Effector memory CD8-positive, alpha-beta T cell (primary cell): ENCODE results near the gene TERT.

Source experiments
- ATAC-seq: fragments of 150-1000 bp; cut with Tn5 transposase; replicated peaks from 2 replicates; pipeline ENCODE4 v1.10.0; 2021; ENCODE audit warnings: mild to moderate bottlenecking, moderate library complexity
- DNase-seq, 3 experiments: peaks; one replicate each; pipeline ENCODE4 v3.0.0; 2021
- H3K27ac Mint-ChIP-seq, 2 donors: one replicate each; pipeline ENCODE4 v1.8.0; 2022; ENCODE audit warnings: mild to moderate bottlenecking in 2 of 2, mixed read lengths in 2 of 2, moderate library complexity in 2 of 2
- H3K27me3 Mint-ChIP-seq, 2 donors: one replicate each; pipeline ENCODE4 v1.8.0; 2022; ENCODE audit warnings: mixed read lengths in 2 of 2
- H3K36me3 Mint-ChIP-seq: one replicate; pipeline ENCODE4 v1.8.0; 2022; ENCODE audit warnings: mild to moderate bottlenecking, moderate library complexity, mixed read lengths; ENCODE audit not compliant: insufficient read depth
- H3K4me1 Mint-ChIP-seq, 2 donors: one replicate each; pipeline ENCODE4 v1.8.0; 2022; ENCODE audit warnings: low read depth in 2 of 2, mixed read lengths in 2 of 2
- H3K4me3 Mint-ChIP-seq, 2 donors: one replicate each; pipeline ENCODE4 v1.8.0; 2022; ENCODE audit warnings: mild to moderate bottlenecking in 2 of 2, mixed read lengths in 2 of 2, moderate library complexity in 2 of 2
- H3K9me3 Mint-ChIP-seq, 2 donors: one replicate each; pipeline ENCODE4 v1.8.0; 2022; ENCODE audit warnings: mixed read lengths in 2 of 2

The TERT gene

GRCh38 chr5:1219098-1219767 lies 75.6 kb downstream of the TERT start:
- ATAC-seq (no peak), DNase-seq (no peak)
- Mint-ChIP-seq H3K9me3 (no peaks in the 10 kb centered on the region), H3K27ac (no peak overlapping the region), H3K36me3 (peaks cover 4% of the 10 kb centered on the region), H3K4me1 (no peaks in the 10 kb centered on the region), H3K27me3 (peaks cover 24 to 49% of the 10 kb centered on the region in 2 donors), H3K4me3 (no peak overlapping the region)

- DNase-seq (no peak), ATAC-seq (no peak)
- H3K4me3 Mint-ChIP-seq, result no peak overlapping the region
These were observed 76.4 kb downstream of the TERT start for GRCh38 chr5:1218351-1219080.

GRCh38 chr5:1217596-1218206 lies 77.2 kb downstream of the TERT start:
- DNase-seq, result no peak
- Mint-ChIP-seq H3K4me3 (no peak overlapping the region), H3K27ac (no peak overlapping the region), H3K4me1 (no peaks in the 10 kb centered on the region), H3K27me3 (peaks cover 24 to 49% of the 10 kb centered on the region in 2 donors), H3K36me3 (peaks cover 7% of the 10 kb centered on the region), H3K9me3 (no peaks in the 10 kb centered on the region)
- no peak for ATAC-seq

More at GRCh38 chr5:1218351-1219080, 76.4 kb downstream of the TERT start:
- H3K9me3 Mint-ChIP-seq, result no peaks in the 10 kb centered on the region
- no peak overlapping the region for H3K27ac Mint-ChIP-seq
- H3K4me1 Mint-ChIP-seq, result no peaks in the 10 kb centered on the region
- H3K36me3 Mint-ChIP-seq, result peaks cover 7% of the 10 kb centered on the region
- H3K27me3 Mint-ChIP-seq, result peaks cover 24 to 49% of the 10 kb centered on the region in 2 donors

- peaks cover 24 to 49% of the 10 kb centered on the region in 2 donors for H3K27me3 Mint-ChIP-seq
These were observed 78.0 kb downstream of the TERT start for GRCh38 chr5:1216918-1217295.

GRCh38 chr5:1216211-1216917 lies 78.5 kb downstream of the TERT start:
- H3K36me3 Mint-ChIP-seq, result peaks cover 4% of the 10 kb centered on the region
- H3K27me3 Mint-ChIP-seq, result peaks cover 24 to 49% of the 10 kb centered on the region in 2 donors
- no peak overlapping the region for H3K27ac Mint-ChIP-seq
- DNase-seq, result no peak
- no peak for ATAC-seq
- H3K4me3 Mint-ChIP-seq, result no peak overlapping the region
- no peaks in the 10 kb centered on the region for H3K4me1 Mint-ChIP-seq
- no peaks in the 10 kb centered on the region for H3K9me3 Mint-ChIP-seq

More at GRCh38 chr5:1216918-1217295, 78.0 kb downstream of the TERT start:
- no peaks in the 10 kb centered on the region for H3K4me1 Mint-ChIP-seq
- H3K9me3 Mint-ChIP-seq, result no peaks in the 10 kb centered on the region
- H3K4me3 Mint-ChIP-seq, result no peak overlapping the region
- ATAC-seq (no peak), DNase-seq (no peak)
- no peak overlapping the region for H3K27ac Mint-ChIP-seq
- H3K36me3 Mint-ChIP-seq, result peaks cover 7% of the 10 kb centered on the region

- Mint-ChIP-seq H3K9me3 (no peaks in the 10 kb centered on the region), H3K27me3 (peaks cover 24 to 49% of the 10 kb centered on the region in 2 donors)
- no peak for ATAC-seq
These were observed 79.4 kb downstream of the TERT start for GRCh38 chr5:1215320-1216096.

GRCh38 chr5:1214936-1215220 lies 80.0 kb downstream of the TERT start:
- H3K4me1 Mint-ChIP-seq, result no peaks in the 10 kb centered on the region
- no peak overlapping the region for H3K4me3 Mint-ChIP-seq
- ATAC-seq (no peak), DNase-seq (no peak)
- H3K27me3 Mint-ChIP-seq, result peaks cover 24 to 49% of the 10 kb centered on the region in 2 donors
- H3K9me3 Mint-ChIP-seq, result no peaks in the 10 kb centered on the region
- peaks cover 4% of the 10 kb centered on the region for H3K36me3 Mint-ChIP-seq
- no peak overlapping the region for H3K27ac Mint-ChIP-seq

More at GRCh38 chr5:1215320-1216096, 79.4 kb downstream of the TERT start:
- no peak overlapping the region for H3K27ac Mint-ChIP-seq
- H3K4me3 Mint-ChIP-seq, result no peak overlapping the region
- peaks cover 4% of the 10 kb centered on the region for H3K36me3 Mint-ChIP-seq
- H3K4me1 Mint-ChIP-seq, result no peaks in the 10 kb centered on the region
- DNase-seq, result no peak

- no peak overlapping the region for H3K4me3 Mint-ChIP-seq
- H3K36me3 Mint-ChIP-seq, result peaks cover 4% of the 10 kb centered on the region
- no peaks in the 10 kb centered on the region for H3K9me3 Mint-ChIP-seq
- H3K27ac Mint-ChIP-seq, result no peak overlapping the region
- DNase-seq, result no peak
- no peaks in the 10 kb centered on the region for H3K4me1 Mint-ChIP-seq
- peaks cover 24 to 44% of the 10 kb centered on the region in 2 donors for H3K27me3 Mint-ChIP-seq
- no peak for ATAC-seq
These were observed 80.5 kb downstream of the TERT start for GRCh38 chr5:1214163-1214935.

GRCh38 chr5:1213508-1214162 lies 81.2 kb downstream of the TERT start:
- H3K36me3 Mint-ChIP-seq, result peaks cover 4% of the 10 kb centered on the region
- no peak for DNase-seq
- no peak overlapping the region for H3K27ac Mint-ChIP-seq
- no peaks in the 10 kb centered on the region for H3K9me3 Mint-ChIP-seq
- H3K27me3 Mint-ChIP-seq, result peaks cover 21 to 37% of the 10 kb centered on the region in 2 donors
- ATAC-seq, result no peak
- no peaks in the 10 kb centered on the region for H3K4me1 Mint-ChIP-seq
- H3K4me3 Mint-ChIP-seq, result no peak overlapping the region

GRCh38 chr5:1212881-1213280 lies 82.0 kb downstream of the TERT start:
- no peaks in the 10 kb centered on the region for H3K9me3 Mint-ChIP-seq
- DNase-seq, result no peak
- H3K36me3 Mint-ChIP-seq, result peaks cover 4% of the 10 kb centered on the region
- H3K27ac Mint-ChIP-seq, result no peak overlapping the region
- peaks cover 15 to 34% of the 10 kb centered on the region in 2 donors for H3K27me3 Mint-ChIP-seq
- H3K4me3 Mint-ChIP-seq, result no peak overlapping the region
- ATAC-seq, result no peak
- no peaks in the 10 kb centered on the region for H3K4me1 Mint-ChIP-seq

GRCh38 chr5:1212271-1212670 lies 82.6 kb downstream of the TERT start:
- no peak for DNase-seq
- Mint-ChIP-seq H3K4me3 (no peak overlapping the region), H3K27ac (no peak overlapping the region), H3K4me1 (no peaks in the 10 kb centered on the region), H3K9me3 (no peaks in the 10 kb centered on the region), H3K27me3 (peaks cover 20 to 34% of the 10 kb centered on the region in 2 donors), H3K36me3 (peaks cover 4% of the 10 kb centered on the region)
- ATAC-seq, result no peak

GRCh38 chr5:1211701-1212100 lies 83.2 kb downstream of the TERT start:
- no peak overlapping the region for H3K4me3 Mint-ChIP-seq
- no peak for ATAC-seq
- no peak for DNase-seq
- peaks cover 4% of the 10 kb centered on the region for H3K36me3 Mint-ChIP-seq
- H3K27ac Mint-ChIP-seq, result no peak overlapping the region
- no peaks in the 10 kb centered on the region for H3K9me3 Mint-ChIP-seq
- H3K27me3 Mint-ChIP-seq, result peaks cover 21 to 35% of the 10 kb centered on the region in 2 donors
- H3K4me1 Mint-ChIP-seq, result no peaks in the 10 kb centered on the region
